BE2C (cell line): ENCODE results near the gene TES.

Source experiments
- DNase-seq: peaks from one replicate; pipeline ENCODE4 v3.0.0-alpha.2; 2020
- H3K27me3 ChIP-seq: fragments of 250-450 bp; sonication (Bioruptor Pico); 2 replicates; pipeline ENCODE4 v1.5.1; 2020; ENCODE audit warnings: mild to moderate bottlenecking
- H3K36me3 ChIP-seq: fragments of 250-450 bp; sonication (Bioruptor Pico); 2 replicates; pipeline ENCODE4 v1.5.1; 2020; ENCODE audit warnings: mild to moderate bottlenecking
- H3K4me1 ChIP-seq: fragments of 250-450 bp; sonication (Bioruptor Pico); 2 replicates; pipeline ENCODE4 v1.5.1; 2020
- H3K4me3 ChIP-seq: 2 replicates; pipeline ENCODE4 v1.5.1; 2011; ENCODE audit warnings: low read depth, low read length
- H3K9me3 ChIP-seq: fragments of 250-450 bp; sonication (Bioruptor Pico); 2 replicates; pipeline ENCODE4 v1.5.1; 2020
- TF ChIP-seq, protein P1 (sequence below): IDR thresholded peaks from 2 replicates; pipeline ENCODE4 v1.5.1; 2012; ENCODE audit warnings: mild to moderate bottlenecking, low read depth, low read length

Gene TES

DNA sequence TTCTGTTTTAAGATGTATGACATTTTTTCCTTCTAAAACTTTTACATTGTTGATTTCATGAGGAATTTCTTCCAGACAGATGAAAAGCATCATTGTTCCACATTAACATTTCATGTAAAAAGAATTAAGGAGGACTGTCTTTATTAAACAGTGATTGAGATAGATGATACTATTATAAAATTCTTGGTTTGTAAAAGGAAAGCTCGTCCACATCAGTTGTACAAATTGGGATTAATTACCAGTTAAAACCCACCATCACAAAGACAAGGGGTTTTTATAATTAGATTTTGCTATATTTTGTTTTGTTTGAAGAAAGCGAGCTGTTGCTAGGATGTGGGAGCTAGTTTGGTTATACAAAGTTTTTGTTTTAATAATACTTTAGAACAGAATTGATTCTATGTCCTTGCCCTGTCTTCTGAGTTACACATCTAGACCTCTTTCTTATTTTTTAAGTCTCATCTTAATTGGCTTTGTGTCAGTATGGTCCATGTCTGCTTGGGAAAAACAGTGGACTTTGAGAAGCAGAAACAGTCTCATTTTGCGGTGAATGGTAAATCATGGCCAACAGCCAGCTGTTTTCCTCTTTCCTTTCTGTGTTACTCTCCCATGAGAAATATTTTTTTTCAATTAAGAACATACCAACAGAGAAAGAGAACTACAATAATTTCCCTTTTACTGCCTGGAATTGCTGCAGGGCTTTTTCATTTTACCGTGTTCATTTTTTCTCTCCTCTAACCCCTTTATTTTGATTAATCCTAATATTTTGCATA is 3.2 kb downstream of the TES start:
- H3K27me3 ChIP-seq: peaks cover 31% of the 10 kb centered on the region
- no peaks in the 10 kb centered on the region for H3K36me3 ChIP-seq
- no peaks in the 10 kb centered on the region; the same call in none of the 2 replicates for H3K4me1 ChIP-seq
- no peak for DNase-seq
- TF ChIP-seq, protein P1, sequence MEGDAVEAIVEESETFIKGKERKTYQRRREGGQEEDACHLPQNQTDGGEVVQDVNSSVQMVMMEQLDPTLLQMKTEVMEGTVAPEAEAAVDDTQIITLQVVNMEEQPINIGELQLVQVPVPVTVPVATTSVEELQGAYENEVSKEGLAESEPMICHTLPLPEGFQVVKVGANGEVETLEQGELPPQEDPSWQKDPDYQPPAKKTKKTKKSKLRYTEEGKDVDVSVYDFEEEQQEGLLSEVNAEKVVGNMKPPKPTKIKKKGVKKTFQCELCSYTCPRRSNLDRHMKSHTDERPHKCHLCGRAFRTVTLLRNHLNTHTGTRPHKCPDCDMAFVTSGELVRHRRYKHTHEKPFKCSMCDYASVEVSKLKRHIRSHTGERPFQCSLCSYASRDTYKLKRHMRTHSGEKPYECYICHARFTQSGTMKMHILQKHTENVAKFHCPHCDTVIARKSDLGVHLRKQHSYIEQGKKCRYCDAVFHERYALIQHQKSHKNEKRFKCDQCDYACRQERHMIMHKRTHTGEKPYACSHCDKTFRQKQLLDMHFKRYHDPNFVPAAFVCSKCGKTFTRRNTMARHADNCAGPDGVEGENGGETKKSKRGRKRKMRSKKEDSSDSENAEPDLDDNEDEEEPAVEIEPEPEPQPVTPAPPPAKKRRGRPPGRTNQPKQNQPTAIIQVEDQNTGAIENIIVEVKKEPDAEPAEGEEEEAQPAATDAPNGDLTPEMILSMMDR: no peak
- no peaks in the 10 kb centered on the region for H3K9me3 ChIP-seq
- no peak overlapping the region for H3K4me3 ChIP-seq

DNA sequence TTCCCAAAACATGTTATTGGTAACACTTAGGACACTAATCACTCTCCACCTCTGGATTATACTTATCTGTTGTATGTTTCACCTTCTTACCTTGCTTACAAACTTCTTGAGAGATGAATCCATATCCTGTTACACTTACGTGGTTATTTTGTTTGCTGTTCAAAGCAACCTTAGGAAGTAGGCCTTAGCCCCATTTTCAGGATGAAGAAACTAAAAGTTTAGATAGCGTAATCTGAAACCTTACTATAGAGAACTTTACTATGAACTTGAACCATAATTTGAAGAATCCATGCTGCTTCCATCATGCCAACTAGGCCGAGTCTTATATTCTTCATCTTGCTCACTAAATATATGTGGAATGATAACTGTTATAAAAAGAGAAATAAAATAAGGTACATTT is 4.6 kb downstream of the TES start:
- Histone ChIP-seq H3K4me3 (no peak overlapping the region), H3K9me3 (no peaks in the 10 kb centered on the region), H3K27me3 (peaks cover 31% of the 10 kb centered on the region), H3K36me3 (no peaks in the 10 kb centered on the region), H3K4me1 (no peaks in the 10 kb centered on the region; the same call in none of the 2 replicates)
- no peak for DNase-seq
- TF ChIP-seq, protein P1: no peak

DNA sequence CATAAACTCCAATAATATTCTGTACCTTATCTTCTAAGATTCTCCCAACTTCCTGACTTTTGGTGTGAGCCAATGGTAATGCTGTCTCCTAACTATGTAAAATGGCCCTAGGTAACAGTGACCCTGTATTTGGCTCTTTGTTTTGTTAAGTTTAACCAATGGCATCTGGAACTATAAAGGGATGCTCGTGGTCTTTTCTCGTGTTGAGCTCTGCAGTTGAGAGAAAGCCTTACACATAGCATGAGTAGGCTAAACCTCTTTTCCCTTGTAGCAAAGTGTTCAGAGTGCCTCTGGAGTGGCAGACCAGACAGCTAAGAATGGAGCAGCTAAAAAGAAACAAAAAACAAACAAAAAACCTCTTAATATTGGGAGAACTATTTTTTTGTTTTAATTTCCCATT is 5.2 kb downstream of the TES start:
- H3K4me3 ChIP-seq: no peak overlapping the region
- peaks cover 26% of the 10 kb centered on the region for H3K27me3 ChIP-seq
- TF ChIP-seq, protein P1: no peak
- DNase-seq: no peak
- no peaks in the 10 kb centered on the region for H3K9me3 ChIP-seq
- H3K4me1 ChIP-seq: no peaks in the 10 kb centered on the region; the same call in none of the 2 replicates
- no peaks in the 10 kb centered on the region for H3K36me3 ChIP-seq

DNA sequence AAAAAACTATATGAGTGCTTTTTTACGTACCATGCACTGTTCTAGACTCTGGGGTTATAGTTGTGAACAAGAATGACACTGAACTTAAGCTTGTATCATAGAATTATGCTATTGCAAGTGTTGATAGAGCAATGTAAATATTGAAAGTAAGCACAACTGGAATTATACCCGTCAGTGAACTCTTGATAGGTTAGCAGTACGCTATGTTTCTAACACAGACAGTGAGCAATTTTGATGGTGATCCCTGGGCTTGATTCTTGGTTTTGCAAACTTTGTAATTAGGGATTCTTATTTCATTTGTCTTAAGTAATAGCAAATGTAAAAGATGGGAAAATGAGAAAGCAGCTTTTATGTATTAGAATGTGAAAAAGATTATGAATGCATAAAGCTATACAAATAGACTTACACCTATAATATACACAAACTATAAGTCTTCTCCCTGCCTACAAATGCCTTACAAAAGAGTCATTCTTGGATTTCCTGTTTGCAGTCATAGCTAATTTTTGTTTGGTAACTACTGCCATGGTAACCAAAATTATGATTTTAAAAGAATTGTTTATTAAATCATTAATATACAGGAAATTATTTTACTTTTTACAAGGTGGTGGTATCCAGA is 6.7 kb downstream of the TES start:
- H3K9me3 ChIP-seq: no peaks in the 10 kb centered on the region
- H3K4me3 ChIP-seq: no peak overlapping the region
- TF ChIP-seq, protein P1: no peak
- no peak for DNase-seq
- H3K4me1 ChIP-seq: no peaks in the 10 kb centered on the region; the same call in none of the 2 replicates
- H3K36me3 ChIP-seq: no peaks in the 10 kb centered on the region
- H3K27me3 ChIP-seq: peaks cover 11% of the 10 kb centered on the region; the same call in 1 of the 2 replicates

DNA sequence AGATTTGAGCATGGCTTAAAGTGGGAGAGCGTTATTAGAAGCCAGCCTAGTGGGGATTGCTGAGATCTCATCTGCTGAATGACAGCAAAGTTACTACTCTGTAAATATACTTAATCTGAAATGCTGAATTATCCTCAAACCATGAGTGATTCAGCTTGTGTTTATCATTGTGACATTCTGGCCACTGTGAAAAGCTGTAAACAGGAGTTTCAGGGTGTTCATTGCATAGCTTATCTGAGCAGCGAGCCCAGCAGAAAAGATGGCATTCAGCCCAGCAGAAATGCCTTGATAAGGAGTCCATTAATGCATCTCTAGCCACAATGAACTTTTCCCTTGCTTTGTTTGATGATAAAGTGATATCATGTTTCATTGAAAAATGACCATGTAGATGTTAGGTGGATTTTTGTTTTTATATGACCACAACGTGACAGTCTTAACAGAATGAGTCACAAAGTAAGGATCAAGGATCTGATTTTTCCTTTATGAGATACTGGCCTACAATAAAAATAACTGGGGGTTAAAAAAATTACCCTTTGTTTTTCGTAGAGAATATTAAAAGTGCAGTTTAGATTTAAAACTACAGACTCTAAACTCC is 7.8 kb downstream of the TES start:
- Histone ChIP-seq H3K4me1 (no peaks in the 10 kb centered on the region; the same call in none of the 2 replicates), H3K27me3 (0 out of 2 replicates have a peak, but pooled peaks cover under 1% of the 10 kb centered on the region), H3K9me3 (no peaks in the 10 kb centered on the region), H3K36me3 (no peaks in the 10 kb centered on the region), H3K4me3 (no peak overlapping the region)
- DNase-seq: no peak
- TF ChIP-seq, protein P1: no peak

DNA sequence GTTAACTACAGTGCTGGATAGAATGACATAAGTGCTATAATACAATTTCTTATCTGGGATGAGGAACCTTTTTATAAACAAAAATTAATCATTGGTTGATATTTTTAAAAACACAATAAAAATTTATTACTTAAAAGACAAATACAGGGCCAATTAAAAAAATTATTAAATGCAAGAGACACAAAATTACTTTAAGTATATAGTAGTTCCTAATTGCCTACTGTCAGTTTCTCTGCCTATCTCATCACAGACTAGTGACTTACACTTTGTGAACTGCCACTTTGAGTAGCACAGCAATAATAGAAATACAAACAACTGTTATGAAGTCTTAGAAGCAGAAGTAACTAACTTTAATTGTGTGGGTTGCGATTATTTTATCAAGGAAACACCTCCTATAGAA is 8.4 kb downstream of the TES start:
- Histone ChIP-seq H3K36me3 (no peaks in the 10 kb centered on the region), H3K9me3 (no peaks in the 10 kb centered on the region), H3K27me3 (no peaks in the 10 kb centered on the region), H3K4me1 (no peaks in the 10 kb centered on the region; the same call in none of the 2 replicates), H3K4me3 (no peak overlapping the region)
- TF ChIP-seq, protein P1: no peak
- DNase-seq: no peak
